HL-60 (cell line): ENCODE measurements around the gene SPTB.

Source experiments
- DNase-seq, 2 experiments: peaks; one replicate each; pipeline ENCODE4 v3.0.0-alpha.2; 2010 to 2020; ENCODE audit warnings: low read depth in 1 of 2, low spot score in 1 of 2
- H3K27ac ChIP-seq: fragments of 250-450 bp; sonication (Bioruptor Pico); replicated peaks from 2 replicates; pipeline ENCODE4 v1.5.1; 2020; ENCODE audit warnings: mild to moderate bottlenecking, moderate library complexity
- H3K27me3 ChIP-seq: fragments of 250-450 bp; sonication (Bioruptor Pico); 2 replicates; pipeline ENCODE4 v1.5.1; 2021; ENCODE audit warnings: mild to moderate bottlenecking, moderate library complexity; ENCODE audit not compliant: insufficient read depth, poor library complexity, severe bottlenecking
- H3K4me3 ChIP-seq: replicated peaks from 2 replicates; pipeline ENCODE4 v1.5.1; 2011; ENCODE audit warnings: mild to moderate bottlenecking, control low read depth, low read length; ENCODE audit not compliant: insufficient read depth
- GABPA ChIP-seq: IDR thresholded peaks from 2 replicates; pipeline ENCODE4 v1.6.1; 2012; ENCODE audit warnings: low read depth
- POLR2AphosphoS5 ChIP-seq: IDR thresholded peaks from 2 replicates; pipeline ENCODE4 v1.6.1; 2012; ENCODE audit warnings: low read depth
- SPI1 ChIP-seq: IDR thresholded peaks from 2 replicates; pipeline ENCODE4 v1.6.1; 2012; ENCODE audit warnings: low read depth, mild to moderate bottlenecking, borderline replicate concordance
- TF ChIP-seq, protein P1 (sequence below): IDR thresholded peaks from 2 replicates; pipeline ENCODE4 v1.6.1; 2012; ENCODE audit warnings: low read depth; ENCODE audit not compliant: insufficient replicate concordance
- TF ChIP-seq, protein P2 (sequence below): IDR thresholded peaks from one replicate; pipeline ENCODE4 v1.5.1; 2011; ENCODE audit warnings: low read length, control low read depth, inconsistent platforms; ENCODE audit not compliant: insufficient read depth

SPTB gene

DNA sequence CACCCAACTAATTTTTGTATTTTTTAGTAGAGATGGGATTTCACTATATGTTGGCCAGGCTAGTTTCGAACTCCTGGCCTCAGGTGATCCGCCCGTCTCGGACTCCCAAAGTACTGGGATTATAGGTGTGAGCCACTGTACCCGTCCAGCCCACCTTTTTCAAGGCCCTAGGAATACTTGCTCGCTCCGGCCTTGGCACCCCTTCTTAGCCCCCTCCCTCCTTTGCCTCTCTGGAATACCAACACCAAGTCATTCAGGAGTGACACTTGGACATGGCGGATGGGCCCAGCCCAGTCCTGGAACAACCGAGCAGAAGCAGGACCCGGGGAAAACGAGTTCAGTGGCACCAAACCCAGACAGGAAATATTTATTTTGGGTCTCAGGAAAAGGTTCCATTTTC lies 146.4 kb downstream of the SPTB start:
- no peak for DNase-seq
- TF ChIP-seq, protein P1, sequence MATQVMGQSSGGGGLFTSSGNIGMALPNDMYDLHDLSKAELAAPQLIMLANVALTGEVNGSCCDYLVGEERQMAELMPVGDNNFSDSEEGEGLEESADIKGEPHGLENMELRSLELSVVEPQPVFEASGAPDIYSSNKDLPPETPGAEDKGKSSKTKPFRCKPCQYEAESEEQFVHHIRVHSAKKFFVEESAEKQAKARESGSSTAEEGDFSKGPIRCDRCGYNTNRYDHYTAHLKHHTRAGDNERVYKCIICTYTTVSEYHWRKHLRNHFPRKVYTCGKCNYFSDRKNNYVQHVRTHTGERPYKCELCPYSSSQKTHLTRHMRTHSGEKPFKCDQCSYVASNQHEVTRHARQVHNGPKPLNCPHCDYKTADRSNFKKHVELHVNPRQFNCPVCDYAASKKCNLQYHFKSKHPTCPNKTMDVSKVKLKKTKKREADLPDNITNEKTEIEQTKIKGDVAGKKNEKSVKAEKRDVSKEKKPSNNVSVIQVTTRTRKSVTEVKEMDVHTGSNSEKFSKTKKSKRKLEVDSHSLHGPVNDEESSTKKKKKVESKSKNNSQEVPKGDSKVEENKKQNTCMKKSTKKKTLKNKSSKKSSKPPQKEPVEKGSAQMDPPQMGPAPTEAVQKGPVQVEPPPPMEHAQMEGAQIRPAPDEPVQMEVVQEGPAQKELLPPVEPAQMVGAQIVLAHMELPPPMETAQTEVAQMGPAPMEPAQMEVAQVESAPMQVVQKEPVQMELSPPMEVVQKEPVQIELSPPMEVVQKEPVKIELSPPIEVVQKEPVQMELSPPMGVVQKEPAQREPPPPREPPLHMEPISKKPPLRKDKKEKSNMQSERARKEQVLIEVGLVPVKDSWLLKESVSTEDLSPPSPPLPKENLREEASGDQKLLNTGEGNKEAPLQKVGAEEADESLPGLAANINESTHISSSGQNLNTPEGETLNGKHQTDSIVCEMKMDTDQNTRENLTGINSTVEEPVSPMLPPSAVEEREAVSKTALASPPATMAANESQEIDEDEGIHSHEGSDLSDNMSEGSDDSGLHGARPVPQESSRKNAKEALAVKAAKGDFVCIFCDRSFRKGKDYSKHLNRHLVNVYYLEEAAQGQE = no peak
- TF ChIP-seq SPI1 = no peak
- TF ChIP-seq GABPA = no peak
- TF ChIP-seq, protein P2, sequence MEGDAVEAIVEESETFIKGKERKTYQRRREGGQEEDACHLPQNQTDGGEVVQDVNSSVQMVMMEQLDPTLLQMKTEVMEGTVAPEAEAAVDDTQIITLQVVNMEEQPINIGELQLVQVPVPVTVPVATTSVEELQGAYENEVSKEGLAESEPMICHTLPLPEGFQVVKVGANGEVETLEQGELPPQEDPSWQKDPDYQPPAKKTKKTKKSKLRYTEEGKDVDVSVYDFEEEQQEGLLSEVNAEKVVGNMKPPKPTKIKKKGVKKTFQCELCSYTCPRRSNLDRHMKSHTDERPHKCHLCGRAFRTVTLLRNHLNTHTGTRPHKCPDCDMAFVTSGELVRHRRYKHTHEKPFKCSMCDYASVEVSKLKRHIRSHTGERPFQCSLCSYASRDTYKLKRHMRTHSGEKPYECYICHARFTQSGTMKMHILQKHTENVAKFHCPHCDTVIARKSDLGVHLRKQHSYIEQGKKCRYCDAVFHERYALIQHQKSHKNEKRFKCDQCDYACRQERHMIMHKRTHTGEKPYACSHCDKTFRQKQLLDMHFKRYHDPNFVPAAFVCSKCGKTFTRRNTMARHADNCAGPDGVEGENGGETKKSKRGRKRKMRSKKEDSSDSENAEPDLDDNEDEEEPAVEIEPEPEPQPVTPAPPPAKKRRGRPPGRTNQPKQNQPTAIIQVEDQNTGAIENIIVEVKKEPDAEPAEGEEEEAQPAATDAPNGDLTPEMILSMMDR = no peak
- no peak for TF ChIP-seq POLR2AphosphoS5
- Histone ChIP-seq H3K27ac (no peak overlapping the region), H3K4me3 (no peak overlapping the region), H3K27me3 (no peaks in the 10 kb centered on the region)

DNA sequence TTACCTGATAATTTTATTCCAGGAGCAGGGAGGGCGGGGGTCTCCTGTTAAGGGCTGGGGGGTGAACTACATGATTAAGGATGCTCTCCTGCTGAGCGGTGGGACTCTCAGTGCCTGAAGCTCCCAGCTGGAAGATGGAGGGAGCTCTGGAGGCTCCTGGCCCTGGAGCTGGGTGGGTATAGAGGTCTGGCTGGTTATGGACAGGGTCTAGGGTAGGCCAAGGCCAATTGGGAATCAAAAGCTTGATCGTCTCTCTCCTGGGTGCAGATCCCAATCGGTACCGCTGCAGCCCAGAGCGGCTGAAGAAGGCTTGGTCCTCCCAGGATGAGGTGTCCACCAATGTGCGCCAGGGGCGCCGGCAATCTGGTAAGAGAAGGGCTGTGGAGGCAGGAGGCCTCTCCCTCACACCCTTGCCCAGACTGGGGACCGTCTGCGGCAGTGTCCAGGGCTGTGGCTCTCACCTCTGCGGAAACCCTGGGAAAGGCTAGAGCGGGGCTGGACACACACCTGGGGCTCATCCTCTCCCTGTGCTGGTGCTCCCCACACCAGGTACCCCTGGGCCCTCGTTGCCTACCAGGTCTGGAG lies 147.1 kb downstream of the SPTB start:
- DNase-seq = no peak
- Histone ChIP-seq H3K27me3 (no peaks in the 10 kb centered on the region), H3K27ac (no peak overlapping the region), H3K4me3 (no peak overlapping the region)
- no peak for TF ChIP-seq GABPA
- TF ChIP-seq, protein P1 = no peak
- TF ChIP-seq, protein P2 = no peak
- TF ChIP-seq SPI1 = no peak
- no peak for TF ChIP-seq POLR2AphosphoS5

DNA sequence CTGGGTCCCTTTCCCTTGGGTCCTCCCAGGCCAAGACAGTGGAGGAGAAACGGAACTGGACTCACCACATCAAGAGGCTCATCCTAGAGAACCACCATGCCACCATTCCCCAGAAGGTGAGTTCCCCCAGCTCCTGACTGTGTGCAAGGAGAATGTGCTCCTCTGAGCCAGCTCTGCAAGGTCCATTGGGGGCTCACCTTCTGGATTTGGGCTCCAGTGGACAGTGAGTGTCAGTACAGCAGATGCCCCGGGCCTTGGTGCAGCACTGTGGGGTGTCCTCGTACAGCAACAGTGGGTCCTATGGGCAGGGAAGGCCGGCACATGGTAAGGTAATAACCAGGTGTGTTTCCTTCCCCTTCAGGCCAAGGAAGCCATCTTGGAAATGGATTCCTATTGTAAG lies 147.6 kb downstream of the SPTB start:
- H3K4me3 ChIP-seq = no peak overlapping the region
- H3K27me3 ChIP-seq = no peaks in the 10 kb centered on the region
- H3K27ac ChIP-seq = no peak overlapping the region
- TF ChIP-seq, protein P2 = no peak
- TF ChIP-seq GABPA = no peak
- TF ChIP-seq, protein P1 = no peak
- no peak for TF ChIP-seq SPI1
- no peak for TF ChIP-seq POLR2AphosphoS5
- DNase-seq = no peak
